Activated CD4-positive, CD25-positive, alpha-beta regulatory T cell treated with anti-CD3 and anti-CD28 coated beads, Interleukin-2, amount 50 U/mL, for 16 hours (primary cell): ENCODE results near the gene PGAM5.
A peak's percentile ranks its signal among the peaks of the same experiment; 100 is the strongest.
"Not testable (repeated sequence)": the region's sequence is repeated elsewhere in the genome, so short reads cannot be mapped to it uniquely, and the experiment has no call there.

Source experiments
- DNase-seq: peaks from one replicate; pipeline ENCODE4 v3.0.0-alpha.2; 2020; ENCODE audit warnings: low read depth, low spot score

PGAM5 gene

GRCh38 chr12:132687211-132688164, 23.2 kb upstream of the PGAM5 start, which contains the start of the genes POLE and PXMP2:
TSS of gene POLE (minus strand) at chr12:132687342. CDS start at chr12:132687315, 27 bp downstream.
TSS of gene PXMP2 (plus strand) at chr12:132687587. CDS start at chr12:132687671, 84 bp downstream.
- peak; percentile 86 for DNase-seq

GRCh38 chr12:132689227-132689626, 21.4 kb upstream of the PGAM5 start:
- DNase-seq, result no peak

GRCh38 chr12:132690112-132690511, 20.5 kb upstream of the PGAM5 start:
- no peak for DNase-seq

DNA sequence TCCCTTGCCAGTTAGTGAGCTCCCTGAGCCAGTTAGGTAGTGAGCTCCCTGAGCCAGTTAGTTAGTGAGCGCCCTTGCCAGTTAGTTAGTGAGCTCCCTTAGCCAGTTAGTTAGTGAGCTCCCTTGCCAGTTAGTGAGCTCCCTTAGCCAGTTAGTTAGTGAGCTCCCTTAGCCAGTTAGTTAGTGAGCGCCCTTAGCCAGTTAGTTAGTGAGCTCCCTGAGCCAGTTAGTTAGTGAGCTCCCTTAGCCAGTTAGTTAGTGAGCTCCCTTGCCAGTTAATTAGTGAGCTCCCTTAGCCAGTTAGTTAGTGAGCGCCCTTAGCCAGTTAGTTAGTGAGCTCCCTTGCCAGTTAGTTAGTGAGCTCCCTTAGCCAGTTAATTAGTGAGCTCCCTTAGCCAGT, 18.6 kb upstream of the PGAM5 start:
- not testable (repeated sequence) for DNase-seq

DNA sequence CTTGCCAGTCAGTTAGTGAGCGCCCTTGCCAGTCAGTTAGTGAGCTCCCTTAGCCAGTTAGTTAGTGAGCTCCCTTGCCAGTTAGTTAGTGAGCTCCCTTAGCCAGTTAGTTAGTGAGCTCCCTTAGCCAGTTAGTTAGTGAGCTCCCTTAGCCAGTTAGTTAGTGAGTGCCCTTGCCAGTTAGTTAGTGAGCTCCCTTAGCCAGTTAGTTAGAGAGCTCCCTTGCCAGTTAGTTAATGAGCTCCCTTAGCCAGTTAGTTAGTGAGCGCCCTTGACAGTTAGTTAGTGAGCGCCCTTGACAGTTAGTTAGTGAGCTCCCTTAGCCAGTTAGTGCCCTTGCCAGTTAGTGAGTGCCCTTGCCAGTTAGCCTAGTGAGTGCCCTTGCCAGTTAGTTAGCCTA, 15.8 kb upstream of the PGAM5 start:
- DNase-seq, result not testable (repeated sequence)

DNA sequence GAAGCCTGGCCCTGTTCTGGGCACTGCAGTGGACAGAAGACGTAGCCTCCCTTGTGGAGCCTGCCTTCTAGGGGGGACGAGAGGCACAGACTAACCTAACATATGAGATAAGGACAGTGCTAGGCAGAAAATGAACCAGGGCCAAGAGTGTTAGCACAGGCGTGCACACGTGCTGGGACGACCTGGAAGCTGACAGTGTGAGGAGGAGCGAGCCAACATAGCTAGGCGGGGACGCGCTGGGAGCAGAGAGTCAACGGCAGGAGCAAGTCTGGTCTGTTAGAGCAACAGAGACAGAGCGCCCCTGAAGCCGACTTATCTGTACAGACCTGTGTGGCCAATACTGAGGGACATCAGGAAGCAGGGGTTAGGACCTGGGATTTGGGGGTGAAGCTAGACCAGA, 15.2 kb upstream of the PGAM5 start:
- DNase-seq, result no peak

DNA sequence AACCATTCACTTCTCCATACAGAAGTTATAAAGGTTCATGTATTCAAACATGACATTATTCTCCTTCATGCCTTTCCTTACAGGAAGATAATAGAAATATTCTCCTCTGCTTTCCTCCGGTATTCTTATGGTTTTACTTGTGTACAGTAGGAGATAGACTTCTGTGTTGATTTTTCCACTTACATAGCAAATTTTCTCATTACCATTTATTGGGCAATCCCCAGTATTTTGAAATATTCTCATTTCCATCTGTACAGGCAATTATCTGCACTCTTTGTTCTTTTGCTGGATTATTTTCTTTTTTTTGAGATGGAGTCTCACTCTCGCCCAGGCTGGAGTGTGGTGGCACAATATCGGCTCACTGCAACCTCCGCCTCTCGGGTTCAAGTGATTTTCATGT, 12.3 kb upstream of the PGAM5 start:
- DNase-seq, result no peak

GRCh38 chr12:132700212-132700822, 10.3 kb upstream of the PGAM5 start:
- no peak for DNase-seq

DNA sequence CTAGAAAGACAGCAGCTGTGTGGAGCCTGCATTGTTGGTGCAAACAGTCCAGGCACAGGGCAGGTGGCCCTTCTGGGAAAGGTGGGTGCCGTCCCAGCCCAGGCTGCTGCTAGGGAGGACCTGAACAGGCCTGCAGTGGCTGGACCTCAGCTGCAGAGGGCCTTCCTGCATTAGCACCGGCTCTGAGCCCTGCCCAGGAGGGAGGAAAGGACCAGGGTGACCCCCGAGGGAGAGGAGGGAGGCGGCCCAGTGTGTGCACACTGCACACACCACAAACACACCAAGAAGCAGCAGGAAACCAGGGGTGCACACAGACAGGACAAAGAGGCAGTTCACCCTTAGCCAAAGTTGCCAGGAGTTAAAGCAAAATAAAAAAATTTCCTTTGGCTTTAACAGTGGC, 8.0 kb upstream of the PGAM5 start:
- DNase-seq, result no peak

DNA sequence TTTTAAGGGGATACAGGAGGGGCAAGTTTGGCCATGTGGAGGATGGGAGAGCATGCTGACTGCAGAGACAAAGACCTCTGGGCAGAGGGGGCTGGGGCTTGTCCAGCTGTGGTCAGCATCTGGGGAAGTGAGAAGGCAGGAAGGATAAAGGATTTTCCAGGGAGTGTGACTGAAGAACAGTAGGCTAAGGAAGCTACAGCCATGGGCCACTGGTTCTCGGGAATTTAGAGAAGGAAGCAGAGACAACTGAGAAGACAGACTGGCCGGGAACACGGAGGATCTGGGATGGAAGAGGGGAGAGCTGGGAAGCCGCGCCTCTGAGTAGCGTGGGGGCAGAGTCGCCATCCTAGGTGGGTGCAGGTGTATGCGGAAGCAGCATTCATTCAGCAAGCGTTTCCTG, 7.0 kb upstream of the PGAM5 start:
- DNase-seq, result no peak

GRCh38 chr12:132707241-132707640, 3.4 kb upstream of the PGAM5 start:
- DNase-seq, result no peak

GRCh38 chr12:132708150-132708549, 2.5 kb upstream of the PGAM5 start:
- no peak for DNase-seq

GRCh38 chr12:132710043-132710404, 618 bp upstream of the PGAM5 start:
- no peak for DNase-seq

GRCh38 chr12:132711080-132711843, 620 bp downstream of the PGAM5 start:
- no peak for DNase-seq

- no peak for DNase-seq
These were observed 2.5 kb downstream of the PGAM5 start for GRCh38 chr12:132713123-132713522.

GRCh38 chr12:132715874-132716273, 5.2 kb downstream of the PGAM5 start:
- no peak for DNase-seq

- no peak for DNase-seq
These were observed 5.7 kb downstream of the PGAM5 start for GRCh38 chr12:132716356-132716755.

DNA sequence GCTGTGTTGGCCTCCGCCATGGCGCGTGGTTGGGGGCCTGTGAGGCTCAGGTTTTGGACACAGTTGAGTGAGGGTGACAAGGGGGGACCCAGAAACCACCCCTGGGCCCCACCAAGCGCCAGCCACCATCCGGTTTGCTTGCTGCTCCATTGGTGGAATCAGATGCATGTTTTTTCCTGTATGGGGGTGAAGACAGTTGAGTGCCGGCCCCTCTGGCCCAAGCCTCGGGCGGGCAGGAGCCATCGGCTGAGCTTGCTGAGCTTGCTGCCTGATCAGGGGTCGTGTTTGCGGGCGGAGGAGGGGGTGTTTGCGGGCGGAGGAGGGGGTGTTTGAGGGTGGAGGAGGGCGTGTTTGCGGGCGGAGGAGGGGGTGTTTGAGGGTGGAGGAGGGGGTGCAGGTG, 6.4 kb downstream of the PGAM5 start:
- DNase-seq, result no peak

DNA sequence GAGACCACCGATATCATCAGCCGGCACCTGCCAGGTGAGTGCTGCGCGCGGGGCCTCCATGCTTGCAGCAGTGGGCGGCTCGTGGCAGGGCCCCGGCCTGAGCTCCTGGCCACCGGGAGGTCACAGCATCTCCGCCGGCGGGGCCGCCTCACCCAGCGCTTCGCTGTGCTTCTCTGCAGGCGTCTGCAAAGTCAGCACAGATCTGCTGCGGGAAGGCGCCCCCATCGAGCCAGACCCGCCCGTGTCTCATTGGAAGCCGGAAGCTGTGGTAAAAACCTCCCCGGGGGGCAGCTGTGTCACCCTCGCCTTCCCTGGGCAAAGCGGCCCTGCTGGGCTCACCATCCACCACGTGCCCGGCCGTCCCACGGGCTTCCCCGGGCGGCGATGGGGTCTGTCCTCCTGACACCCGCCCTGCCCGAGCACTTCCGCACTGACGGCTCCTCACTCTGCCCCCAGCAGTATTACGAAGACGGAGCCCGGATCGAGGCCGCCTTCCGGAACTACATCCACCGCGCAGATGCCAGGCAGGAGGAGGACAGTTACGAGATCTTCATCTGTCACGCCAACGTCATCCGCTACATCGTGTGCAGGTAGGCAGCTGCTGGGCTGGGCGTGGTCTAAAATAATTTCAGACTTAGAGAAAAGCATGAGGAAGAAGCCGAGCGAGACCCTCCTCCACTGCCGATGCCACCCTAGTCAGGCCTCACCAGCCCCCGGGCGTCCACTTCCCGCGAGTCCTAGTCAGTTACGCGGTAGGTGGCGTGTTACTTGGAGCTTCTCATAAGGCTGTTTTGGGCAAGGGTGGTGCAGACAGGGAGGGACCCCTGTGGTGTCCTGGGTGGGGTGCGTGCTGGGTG, 7.1 kb downstream of the PGAM5 start:
- DNase-seq, result no peak

- no peak for DNase-seq
These were observed 8.0 kb downstream of the PGAM5 start for GRCh38 chr12:132718644-132719043.
